HG02884 (cell line): ENCODE data around the gene CENPF.

Experiments
- ATAC-seq: cut with Tn5 transposase; IDR thresholded peaks from one replicate; pipeline ENCODE4 v1.9.1; 2021; ENCODE audit warnings: mild to moderate bottlenecking, moderate library complexity; ENCODE audit not compliant: unreplicated experiment

CENPF gene

GRCh38 chr1:214707306-214708087 lies 104.5 kb downstream of the CENPF start:
- no peak for ATAC-seq

DNA sequence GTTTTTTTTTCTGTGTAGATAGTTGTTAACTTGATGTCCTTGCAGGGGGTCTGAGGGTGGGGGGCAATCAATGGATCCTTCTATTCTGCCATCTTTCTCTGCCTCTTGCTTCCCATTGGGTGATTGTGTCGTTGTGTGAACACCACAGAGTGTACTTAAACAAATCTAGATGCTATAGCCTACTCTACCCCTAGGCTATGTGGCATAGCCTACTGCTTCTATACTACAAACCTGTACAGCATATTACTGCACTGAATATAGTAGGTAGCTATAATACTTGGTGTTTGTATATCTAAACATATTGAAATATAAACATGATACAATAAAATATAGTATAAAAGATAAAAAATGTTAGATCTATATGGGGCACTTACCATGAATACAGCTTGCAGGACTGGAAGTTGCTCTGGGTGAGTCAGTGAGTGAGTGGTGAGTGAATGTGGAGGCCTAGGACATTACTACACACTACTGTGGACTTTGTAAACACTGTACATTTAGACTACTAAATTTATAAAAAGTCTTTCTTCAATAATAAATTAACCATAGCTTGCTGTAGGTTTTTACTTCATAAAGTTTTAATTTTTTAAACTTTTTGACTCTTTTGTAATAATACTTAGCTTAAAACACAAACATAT lies 105.4 kb downstream of the CENPF start:
- ATAC-seq, result no peak

GRCh38 chr1:214709241-214709640 lies 106.2 kb downstream of the CENPF start:
- no peak for ATAC-seq

- no peak for ATAC-seq
These were observed 109.7 kb downstream of the CENPF start for GRCh38 chr1:214712737-214713136.
